Measurements from ENCODE around the gene COL12A1. TPM values are rescaled to one million over a fixed set of nuclear protein-coding genes. Genes with fewer than 3 reads are reported as not detected.

The COL12A1 gene
- total RNA-seq, 1 experiment from 2014 or later: 9.5 TPM

GRCh38 chr6:75114806-75115205 is 91.0 kb downstream of the COL12A1 start:
- ChIA-PET POLR2A (ENCODE audit: low non-redundant PET) (no interaction called here), CTCF (no interaction called here)
- Histone ChIP-seq H3K36me3 (ENCODE audit: insufficient read depth, low read length, poor library complexity, severe bottlenecking) (no peaks in the 10 kb centered on the region), H3K27me3 (replicated peaks; ENCODE audit: insufficient read depth, low read depth, low read length, poor library complexity) (no peaks in the 10 kb centered on the region), H3K4me1 (ENCODE audit: insufficient read depth, low read length, poor library complexity, severe bottlenecking) (no peaks in the 10 kb centered on the region), H3K27ac (ENCODE audit: low read depth, low read length, poor library complexity, severe bottlenecking) (no peak overlapping the region), H3K9me3 (ENCODE audit: low read depth, low read length, poor library complexity, severe bottlenecking) (no peaks in the 10 kb centered on the region), H3K4me3 (ENCODE audit: low read depth, low read length, poor library complexity, severe bottlenecking) (no peak overlapping the region)
- no peak for DNase-seq (ENCODE audit: low spot score)
- BruUV-seq (replicated peaks): no TSS peak
- TF ChIP-seq CTCF (conservative IDR thresholded peaks at IDR 0.05; ENCODE audit: low read depth, low read length) (no peak), EZH2 (IDR thresholded peaks at IDR 0.05; ENCODE audit: borderline replicate concordance, low read depth, low read length, poor library complexity, severe bottlenecking) (no peak)
- intact Hi-C loops (cut with micrococcal nuclease; ENCODE audit: unreplicated experiment): no loop called here

- H3K27me3 ChIP-seq (replicated peaks; ENCODE audit: insufficient read depth, low read depth, low read length, poor library complexity): no peaks in the 10 kb centered on the region
- no peak for DNase-seq (ENCODE audit: low spot score)
- TF ChIP-seq CTCF (conservative IDR thresholded peaks at IDR 0.05; ENCODE audit: low read depth, low read length): no peak
- TF ChIP-seq EZH2 (IDR thresholded peaks at IDR 0.05; ENCODE audit: borderline replicate concordance, low read depth, low read length, poor library complexity, severe bottlenecking): no peak
- intact Hi-C loops (cut with micrococcal nuclease; ENCODE audit: unreplicated experiment): no loop called here
- no peak overlapping the region for H3K27ac ChIP-seq (ENCODE audit: low read depth, low read length, poor library complexity, severe bottlenecking)
- no peaks in the 10 kb centered on the region for H3K36me3 ChIP-seq (ENCODE audit: insufficient read depth, low read length, poor library complexity, severe bottlenecking)
- H3K9me3 ChIP-seq (ENCODE audit: low read depth, low read length, poor library complexity, severe bottlenecking): no peaks in the 10 kb centered on the region
- H3K4me1 ChIP-seq (ENCODE audit: insufficient read depth, low read length, poor library complexity, severe bottlenecking): no peaks in the 10 kb centered on the region
- ChIA-PET POLR2A (ENCODE audit: low non-redundant PET) (no interaction called here), CTCF (no interaction called here)
- no TSS peak for BruUV-seq (replicated peaks)
- no peak overlapping the region for H3K4me3 ChIP-seq (ENCODE audit: low read depth, low read length, poor library complexity, severe bottlenecking)
Measured at GRCh38 chr6:75114195-75114594, 91.7 kb downstream of the COL12A1 start.

- TF ChIP-seq CTCF (conservative IDR thresholded peaks at IDR 0.05; ENCODE audit: low read depth, low read length): no peak
- TF ChIP-seq EZH2 (IDR thresholded peaks at IDR 0.05; ENCODE audit: borderline replicate concordance, low read depth, low read length, poor library complexity, severe bottlenecking): no peak
- Histone ChIP-seq H3K36me3 (ENCODE audit: insufficient read depth, low read length, poor library complexity, severe bottlenecking) (no peaks in the 10 kb centered on the region), H3K4me3 (ENCODE audit: low read depth, low read length, poor library complexity, severe bottlenecking) (no peak overlapping the region), H3K27me3 (replicated peaks; ENCODE audit: insufficient read depth, low read depth, low read length, poor library complexity) (no peaks in the 10 kb centered on the region), H3K4me1 (ENCODE audit: insufficient read depth, low read length, poor library complexity, severe bottlenecking) (no peaks in the 10 kb centered on the region), H3K27ac (ENCODE audit: low read depth, low read length, poor library complexity, severe bottlenecking) (no peak overlapping the region), H3K9me3 (ENCODE audit: low read depth, low read length, poor library complexity, severe bottlenecking) (no peaks in the 10 kb centered on the region)
- POLR2A ChIA-PET (ENCODE audit: low non-redundant PET): no interaction called here
- DNase-seq (ENCODE audit: low spot score): no peak
- intact Hi-C loops (cut with micrococcal nuclease; ENCODE audit: unreplicated experiment): no loop called here
- CTCF ChIA-PET: no interaction called here
- BruUV-seq (replicated peaks): no TSS peak
Measured at GRCh38 chr6:75113446-75113845, 92.4 kb downstream of the COL12A1 start.
